HEK293T (cell line): ENCODE data around the gene MTMR6.

Experiments
- ELF4 ChIP-seq: fragments of 450-650 bp; IDR thresholded peaks from 2 replicates; pipeline ENCODE4 v1.6.1; 2017; ENCODE audit warnings: antibody characterized with exemption
- FOXA1 ChIP-seq: fragments of 450-650 bp; IDR thresholded peaks from 2 replicates; pipeline ENCODE4 v1.6.1; 2016; ENCODE audit warnings: mild to moderate bottlenecking
- FOXM1 ChIP-seq: fragments of 450-650 bp; IDR thresholded peaks from 2 replicates; pipeline ENCODE4 v1.6.1; 2017; ENCODE audit warnings: mild to moderate bottlenecking, borderline replicate concordance
- LEF1 ChIP-seq: fragments of 450-650 bp; IDR thresholded peaks from 2 replicates; pipeline ENCODE4 v1.6.1; 2017; ENCODE audit warnings: mild to moderate bottlenecking, borderline replicate concordance
- SP1 ChIP-seq: fragments of 450-650 bp; IDR thresholded peaks from 2 replicates; pipeline ENCODE4 v1.6.1; 2017
- TARDBP ChIP-seq: fragments of 450-650 bp; IDR thresholded peaks from 2 replicates; pipeline ENCODE4 v1.6.1; 2016
- ZNF384 ChIP-seq: fragments of 450-650 bp; IDR thresholded peaks from 2 replicates; pipeline ENCODE4 v1.6.1; 2016
- TF ChIP-seq, protein P1 (sequence below): fragments of 450-650 bp; IDR thresholded peaks from 2 replicates; pipeline ENCODE4 v1.6.1; 2016

DNA sequence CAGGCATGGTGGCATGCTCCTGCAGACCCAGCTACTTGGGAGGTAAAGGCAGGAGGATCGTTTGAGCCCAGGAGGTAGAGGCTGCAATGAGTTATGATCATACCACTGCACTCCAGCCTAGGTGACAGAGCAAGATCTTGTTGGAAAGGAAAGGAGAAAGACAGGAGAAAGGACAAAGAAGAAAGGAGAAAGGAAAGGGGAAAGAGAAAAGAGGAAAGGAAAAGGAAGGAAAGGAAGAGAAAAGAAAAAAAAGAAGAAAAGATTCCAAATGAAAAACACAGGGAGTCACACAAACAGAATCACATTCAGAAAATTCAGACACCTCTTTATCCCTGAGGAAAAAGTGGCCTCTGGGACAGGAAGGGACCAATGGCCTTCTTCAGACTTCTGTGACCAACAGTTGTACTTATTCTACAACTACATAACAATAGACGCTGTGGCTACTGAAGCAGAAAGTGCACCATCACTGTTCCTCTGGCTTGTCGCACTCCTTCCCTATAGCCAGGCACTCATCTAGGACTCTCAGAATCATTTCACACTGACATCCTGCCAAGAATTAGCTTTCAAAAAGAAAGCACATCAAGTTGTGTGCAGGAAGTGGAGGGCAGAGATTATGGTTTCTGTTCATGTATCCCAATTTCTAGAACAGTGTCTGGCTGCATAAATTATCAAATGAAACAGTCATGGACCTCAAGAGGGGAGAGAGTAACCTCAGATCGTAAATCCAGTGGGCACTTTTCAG lies 5.9 kb downstream of the MTMR6 start:
- TF ChIP-seq FOXM1: no peak
- no peak for TF ChIP-seq ZNF384
- no peak for TF ChIP-seq ELF4
- TF ChIP-seq FOXA1: no peak
- no peak for TF ChIP-seq LEF1
- no peak for TF ChIP-seq TARDBP
- TF ChIP-seq, protein P1, sequence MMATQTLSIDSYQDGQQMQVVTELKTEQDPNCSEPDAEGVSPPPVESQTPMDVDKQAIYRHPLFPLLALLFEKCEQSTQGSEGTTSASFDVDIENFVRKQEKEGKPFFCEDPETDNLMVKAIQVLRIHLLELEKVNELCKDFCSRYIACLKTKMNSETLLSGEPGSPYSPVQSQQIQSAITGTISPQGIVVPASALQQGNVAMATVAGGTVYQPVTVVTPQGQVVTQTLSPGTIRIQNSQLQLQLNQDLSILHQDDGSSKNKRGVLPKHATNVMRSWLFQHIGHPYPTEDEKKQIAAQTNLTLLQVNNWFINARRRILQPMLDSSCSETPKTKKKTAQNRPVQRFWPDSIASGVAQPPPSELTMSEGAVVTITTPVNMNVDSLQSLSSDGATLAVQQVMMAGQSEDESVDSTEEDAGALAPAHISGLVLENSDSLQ: no peak
- TF ChIP-seq SP1: no peak
